HG03378 (cell line): Measurements from ENCODE around the gene FBLIM1.
A peak's percentile ranks its signal among the peaks of the same experiment; 100 is the strongest.
"Not testable (repeated sequence)": the region's sequence is repeated elsewhere in the genome, so short reads cannot be mapped to it uniquely, and the experiment has no call there.

Experiments
- ATAC-seq: cut with Tn5 transposase; IDR thresholded peaks from one replicate; pipeline ENCODE4 v1.9.1; 2021; ENCODE audit warnings: mild to moderate bottlenecking, moderate library complexity; ENCODE audit not compliant: unreplicated experiment

The FBLIM1 gene

GRCh38 chr1:15807549-15807948 is 49.0 kb downstream of the FBLIM1 start, which contains the start of gene UQCRHL:
Gene UQCRHL (minus strand): TSS chr1:15807649. CDS start chr1:15807649, 0 bp downstream.
- ATAC-seq: not testable (repeated sequence)

- no peak for ATAC-seq
Measured at GRCh38 chr1:15808955-15809354, 50.4 kb downstream of the FBLIM1 start.

- ATAC-seq: no peak
Measured at GRCh38 chr1:15810073-15810472, 51.5 kb downstream of the FBLIM1 start.

GRCh38 chr1:15816674-15817073 is 58.1 kb downstream of the FBLIM1 start:
- no peak for ATAC-seq

GRCh38 chr1:15820478-15820877 is 61.9 kb downstream of the FBLIM1 start:
- no peak for ATAC-seq

- no peak for ATAC-seq
Measured at GRCh38 chr1:15825800-15826199, 67.2 kb downstream of the FBLIM1 start.

- ATAC-seq: no peak
Measured at GRCh38 chr1:15826810-15827507, 68.4 kb downstream of the FBLIM1 start.

GRCh38 chr1:15827567-15827966 is 69.0 kb downstream of the FBLIM1 start:
- ATAC-seq: not testable (repeated sequence)

- ATAC-seq: not testable (repeated sequence)
Measured at GRCh38 chr1:15828931-15829330, 70.3 kb downstream of the FBLIM1 start.

- ATAC-seq: no peak
Measured at GRCh38 chr1:15830258-15830657, 71.7 kb downstream of the FBLIM1 start.

GRCh38 chr1:15833069-15833679 is 74.6 kb downstream of the FBLIM1 start:
- no peak for ATAC-seq

- ATAC-seq: no peak
Measured at GRCh38 chr1:15833842-15834405, 75.3 kb downstream of the FBLIM1 start.

GRCh38 chr1:15834406-15835204 is 76.0 kb downstream of the FBLIM1 start:
- peak; percentile 33 for ATAC-seq

- peak; percentile 5 for ATAC-seq
Measured at GRCh38 chr1:15835205-15835740, 76.7 kb downstream of the FBLIM1 start.

GRCh38 chr1:15835741-15836510 is 77.3 kb downstream of the FBLIM1 start:
- peak; percentile 32 for ATAC-seq
